Astrocyte of the spinal cord (primary cell): ENCODE results near the gene SOX6.
"Not testable (repeated sequence)": the region's sequence is repeated elsewhere in the genome, so short reads cannot be mapped to it uniquely, and the experiment has no call there.

Experiments used
- DNase-seq: peaks from one replicate; pipeline ENCODE4 v3.0.0; 2011; ENCODE audit warnings: low read depth, low spot score
- H3K4me3 ChIP-seq: 2 replicates; pipeline ENCODE4 v1.5.1; 2011; ENCODE audit warnings: low read depth, mild to moderate bottlenecking, low read length, moderate library complexity
- CTCF ChIP-seq: IDR thresholded peaks from 2 replicates; pipeline ENCODE4 v1.5.1; 2012; ENCODE audit warnings: low read depth, mild to moderate bottlenecking, low read length, inconsistent platforms
- in situ Hi-C: cut with HindIII; loops from 2 replicates; pipeline ENCODE4 v1.10.0; 2017; ENCODE audit warnings: low sequenced_read_pairs

Gene SOX6

GRCh38 chr11:16382186-16382585, 25.8 kb upstream of the SOX6 start:
- no peak for DNase-seq
- in situ Hi-C loops = no loop called here
- no peak overlapping the region for H3K4me3 ChIP-seq
- TF ChIP-seq CTCF = no peak

- H3K4me3 ChIP-seq = no peak overlapping the region
- in situ Hi-C loops = no loop called here
- DNase-seq = no peak
- no peak for TF ChIP-seq CTCF
Measured at GRCh38 chr11:16380941-16381568, 24.7 kb upstream of the SOX6 start.

- in situ Hi-C loops = no loop called here
- TF ChIP-seq CTCF = no peak
- H3K4me3 ChIP-seq = no peak overlapping the region
- DNase-seq = no peak
Measured at GRCh38 chr11:16378906-16379305, 22.6 kb upstream of the SOX6 start.

GRCh38 chr11:16377746-16378145, 21.4 kb upstream of the SOX6 start:
- TF ChIP-seq CTCF = no peak
- in situ Hi-C loops = no loop called here
- H3K4me3 ChIP-seq = no peak overlapping the region
- DNase-seq = no peak

- H3K4me3 ChIP-seq, DNase-seq, in situ Hi-C loops: not testable (repeated sequence)
Measured at GRCh38 chr11:16375664-16376063, 19.3 kb upstream of the SOX6 start.

- no peak for DNase-seq
- H3K4me3 ChIP-seq = no peak overlapping the region
- no peak for TF ChIP-seq CTCF
- in situ Hi-C loops = no loop called here
Measured at GRCh38 chr11:16373768-16374167, 17.4 kb upstream of the SOX6 start.

GRCh38 chr11:16372355-16372754, 16.0 kb upstream of the SOX6 start:
- H3K4me3 ChIP-seq = no peak overlapping the region
- in situ Hi-C loops = no loop called here
- DNase-seq = no peak
- TF ChIP-seq CTCF = no peak
